Stimulated activated CD4-positive, alpha-beta T cell treated with anti-CD3 and anti-CD28 coated beads, Interleukin-1b, Interleukin-23, amount 100 ng/mL, for 24 hours (primary cell): ENCODE measurements around the gene CCDC88C.
"Not testable (repeated sequence)": the region's sequence is repeated elsewhere in the genome, so short reads cannot be mapped to it uniquely, and the experiment has no call there.

Experiments
- DNase-seq, 4 experiments: peaks; one replicate each; pipeline ENCODE4 v3.0.0-alpha.2; 2020; ENCODE audit warnings: low read depth in 4 of 4, low spot score in 1 of 4

The CCDC88C gene

DNA sequence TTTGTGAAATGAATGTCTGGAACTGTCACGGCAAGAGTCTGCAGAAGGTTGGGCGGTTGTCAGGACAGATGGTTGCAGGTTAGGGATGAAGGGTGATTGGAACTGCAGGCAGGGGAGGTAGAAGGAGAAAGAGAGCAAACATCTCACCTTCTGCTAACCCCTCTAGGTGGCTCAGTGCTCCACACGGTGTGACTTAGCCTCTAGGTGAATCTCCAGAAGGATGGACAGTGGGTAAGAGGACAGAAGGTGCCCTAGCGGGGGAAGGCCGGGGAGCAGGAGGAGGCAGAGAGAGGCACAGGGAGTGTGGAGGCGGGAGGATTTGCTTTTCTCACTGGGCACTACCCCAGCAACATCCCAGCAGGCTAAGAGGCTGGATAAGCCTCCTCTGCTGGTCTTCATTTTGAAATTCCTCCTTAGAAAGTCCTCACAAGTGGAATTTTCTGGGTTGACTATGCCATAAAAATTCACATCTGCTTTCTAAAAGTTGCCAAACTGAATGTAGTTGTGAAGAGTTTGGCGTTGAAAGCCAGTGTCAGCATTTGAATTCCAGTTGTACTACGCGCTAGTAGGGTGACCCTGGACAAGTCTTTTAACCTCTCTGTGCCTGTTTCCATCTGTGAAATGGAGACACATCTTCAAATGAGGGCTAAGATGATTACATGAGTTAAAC, 162.5 kb downstream of the CCDC88C start:
- DNase-seq = no peak

DNA sequence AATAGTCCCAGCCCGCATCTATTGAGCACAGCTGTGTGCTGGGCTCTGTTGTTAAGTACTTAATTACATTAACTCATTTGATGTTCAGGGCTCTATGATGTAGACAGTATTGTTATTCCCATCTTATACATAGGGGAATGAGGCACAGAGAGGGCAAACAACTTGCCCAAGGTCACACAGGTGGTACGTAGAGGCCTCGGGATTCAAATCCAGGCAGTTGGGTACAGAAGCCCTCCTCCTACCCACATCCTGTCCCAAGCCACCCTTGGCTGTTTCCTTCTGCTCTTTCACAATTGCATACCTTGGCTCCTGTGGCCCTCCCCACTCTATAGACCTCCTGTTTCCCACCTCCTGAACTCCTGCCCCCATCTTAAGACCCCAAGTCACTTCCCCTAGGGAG, 163.2 kb downstream of the CCDC88C start:
- DNase-seq = no peak

DNA sequence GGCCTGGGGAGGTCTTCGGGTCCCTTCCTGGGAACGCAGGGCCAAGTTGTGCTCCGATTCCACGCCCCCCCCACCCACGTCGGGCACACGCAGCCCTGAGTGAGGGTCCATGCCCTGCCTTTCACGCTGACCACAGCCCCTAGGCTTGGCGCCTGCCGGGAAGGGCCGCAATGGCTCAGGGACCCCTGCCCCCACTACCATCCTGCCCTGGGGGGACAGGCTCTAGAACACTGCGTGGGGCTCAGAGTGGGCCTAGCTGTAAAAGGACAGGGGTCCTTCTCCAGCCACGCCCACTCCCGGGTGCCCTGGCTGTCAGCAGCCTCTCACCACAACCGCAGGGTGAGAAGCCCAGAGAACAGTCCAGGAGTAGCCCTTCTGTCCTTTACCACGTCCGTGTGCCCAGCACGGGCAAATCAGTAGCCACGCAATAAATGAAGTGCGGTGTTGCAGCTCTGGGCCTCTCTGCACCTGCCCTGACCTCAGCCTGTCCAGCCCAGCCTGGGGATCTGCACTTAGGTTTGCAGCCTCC, 163.8 kb downstream of the CCDC88C start:
- DNase-seq = no peak

DNA sequence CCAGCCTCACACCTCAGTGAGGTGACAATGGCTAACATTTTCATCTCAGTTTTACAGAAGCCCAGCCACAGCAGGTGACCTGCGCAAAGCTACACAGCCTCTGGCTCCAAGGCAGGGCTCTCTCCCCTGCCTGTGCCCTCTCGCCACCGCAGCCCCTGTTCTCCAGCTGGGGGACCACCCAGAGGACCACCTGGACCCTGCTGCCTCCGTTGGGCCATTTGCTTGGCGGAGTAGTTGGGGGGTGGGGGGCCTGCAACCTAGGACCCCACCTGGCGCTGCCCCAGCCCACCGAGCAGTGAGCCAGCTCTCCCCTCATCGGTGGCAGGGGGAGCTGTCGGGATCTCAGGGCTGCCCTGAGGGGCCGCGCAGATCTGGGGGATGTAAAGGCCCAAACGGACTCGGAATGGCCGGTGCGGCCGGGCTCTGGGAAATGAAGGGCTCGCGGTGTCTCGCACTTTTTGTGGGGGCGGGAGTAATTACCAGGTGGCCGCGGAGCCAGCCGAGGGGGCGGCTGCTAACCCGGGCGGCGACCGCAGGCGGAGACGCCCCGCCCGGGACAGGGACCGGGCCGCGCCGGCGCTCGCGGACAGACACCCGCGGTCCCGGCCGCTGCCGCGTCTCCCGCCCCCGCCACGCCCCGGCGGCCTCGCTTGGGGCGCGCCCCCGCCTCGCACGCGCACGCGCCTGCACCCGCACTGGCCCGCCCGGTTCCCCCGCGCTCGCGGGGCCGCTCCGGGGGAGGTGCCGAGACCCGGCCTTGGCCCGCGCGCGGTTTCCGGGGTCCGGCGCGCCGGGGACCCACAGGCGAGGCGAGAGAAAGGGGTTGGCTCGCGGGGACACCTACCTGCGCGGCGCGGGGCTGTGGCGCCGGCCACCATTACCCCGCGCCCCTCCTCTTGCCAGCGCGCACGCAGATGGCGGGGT, 164.5 kb downstream of the CCDC88C start:
- DNase-seq = no peak

DNA sequence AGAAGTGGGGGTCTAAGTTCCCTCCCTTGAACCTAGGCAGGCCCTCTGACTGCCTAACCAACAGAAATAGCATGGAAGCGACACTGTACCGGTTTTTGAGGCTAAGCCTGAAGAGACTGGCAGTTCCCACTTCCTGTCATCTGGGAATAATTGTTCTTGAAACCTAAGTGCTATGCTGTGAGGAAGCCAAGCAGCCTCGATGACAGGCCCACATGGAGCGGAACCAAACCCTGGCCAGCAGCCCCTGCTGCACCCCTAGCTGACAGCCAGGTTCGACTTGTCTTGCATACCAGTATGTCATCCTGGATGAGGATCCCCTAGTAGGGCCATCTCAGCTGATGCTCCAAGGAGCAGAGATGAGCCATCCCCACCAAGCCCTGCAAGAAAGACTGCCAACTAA, 166.7 kb downstream of the CCDC88C start:
- no peak for DNase-seq

DNA sequence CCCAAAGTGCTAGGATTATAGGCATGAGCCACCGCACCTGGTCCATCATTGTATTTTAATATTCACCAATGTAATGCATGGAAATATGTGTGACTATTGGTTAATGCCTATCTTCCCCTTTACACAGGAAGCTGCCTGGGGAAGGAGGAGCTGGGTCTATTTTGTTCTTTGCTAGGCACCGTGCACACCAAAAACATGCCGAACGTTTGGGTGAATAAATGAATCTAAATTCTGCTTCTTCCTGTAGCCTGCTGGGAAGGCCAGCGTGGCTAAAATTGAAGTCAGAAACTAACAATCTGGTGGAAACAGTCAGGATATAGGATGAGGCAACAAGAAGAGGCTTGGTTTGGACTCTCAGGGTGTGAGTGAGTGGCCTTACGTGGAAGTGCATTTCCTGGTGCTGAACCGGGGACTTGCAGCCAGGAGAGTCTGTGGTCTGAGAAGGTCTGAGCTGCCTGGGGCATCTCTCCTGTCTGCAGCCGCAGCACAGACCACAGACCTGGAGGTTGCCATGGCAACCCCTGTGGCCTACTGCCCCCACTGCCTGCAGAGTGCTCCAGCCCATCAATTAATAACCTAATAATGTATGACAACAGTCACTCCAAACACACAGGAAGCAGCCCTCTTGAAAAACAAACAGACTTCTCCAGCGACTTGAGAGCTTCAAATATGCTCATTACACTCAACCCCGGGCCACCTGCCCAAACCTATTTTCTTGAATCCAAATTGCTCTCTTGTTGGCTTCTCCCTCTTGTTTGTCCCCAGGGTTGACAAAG, 167.6 kb downstream of the CCDC88C start:
- DNase-seq = no peak

DNA sequence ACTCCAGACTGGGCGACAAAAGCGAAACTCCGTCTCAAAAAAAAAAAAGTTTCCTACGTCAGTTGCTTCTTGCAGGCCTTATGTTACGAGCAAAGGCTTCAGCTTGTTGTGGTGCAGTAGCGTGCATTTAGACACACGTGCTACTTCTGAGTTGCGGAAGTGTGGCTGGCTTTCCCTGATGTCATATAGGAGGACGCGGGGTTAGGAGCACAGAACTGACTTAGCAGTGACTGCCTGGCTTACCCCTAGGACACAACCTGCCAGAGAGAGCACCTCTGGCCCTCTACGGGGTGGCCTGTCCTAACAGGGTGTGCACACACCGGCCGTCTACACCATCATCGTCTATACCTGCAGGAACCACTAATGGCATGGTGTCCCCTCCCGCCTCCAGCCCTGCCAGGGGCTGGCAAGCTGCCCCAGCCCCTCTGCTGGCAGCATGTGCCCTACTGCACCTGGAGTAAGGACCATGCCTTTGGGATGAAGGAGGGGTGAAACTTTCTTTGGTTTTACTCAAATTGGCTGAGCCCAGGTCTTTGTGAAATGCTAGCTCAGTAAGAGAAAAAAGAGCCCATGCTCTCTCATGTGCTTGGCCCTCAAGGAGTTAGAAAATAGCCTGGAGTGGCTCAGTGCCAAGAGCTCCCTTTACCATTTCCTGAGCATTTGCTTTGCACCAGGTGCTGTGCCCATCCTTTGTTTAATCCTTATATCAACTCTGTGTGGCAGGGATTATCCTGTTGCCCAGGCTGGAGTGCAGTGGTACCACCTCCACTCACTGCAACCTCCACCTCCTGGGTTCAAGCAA, 171.4 kb downstream of the CCDC88C start:
- peak in 2 of 4 experiments; percentile 47 to 59 for DNase-seq

DNA sequence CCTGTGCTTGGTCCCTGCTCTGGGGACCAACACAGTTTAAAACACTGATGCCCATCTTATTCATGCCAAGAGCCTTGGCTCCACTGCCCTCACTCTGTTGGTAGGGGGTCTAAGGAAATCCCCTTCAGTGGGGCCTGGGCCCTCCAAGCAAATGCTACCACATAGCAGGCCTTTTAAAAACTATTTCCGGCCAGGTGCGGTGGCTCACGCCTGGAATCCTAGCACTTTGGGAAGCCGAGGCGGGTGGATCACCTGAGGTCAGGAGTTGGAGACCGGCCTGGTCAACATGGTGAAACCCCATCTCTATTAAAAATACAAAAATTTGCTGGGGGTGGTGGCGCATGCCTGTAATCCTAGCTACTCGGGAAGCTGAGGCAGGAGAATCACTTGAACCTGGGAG, 172.0 kb downstream of the CCDC88C start:
- DNase-seq = not testable (repeated sequence)

DNA sequence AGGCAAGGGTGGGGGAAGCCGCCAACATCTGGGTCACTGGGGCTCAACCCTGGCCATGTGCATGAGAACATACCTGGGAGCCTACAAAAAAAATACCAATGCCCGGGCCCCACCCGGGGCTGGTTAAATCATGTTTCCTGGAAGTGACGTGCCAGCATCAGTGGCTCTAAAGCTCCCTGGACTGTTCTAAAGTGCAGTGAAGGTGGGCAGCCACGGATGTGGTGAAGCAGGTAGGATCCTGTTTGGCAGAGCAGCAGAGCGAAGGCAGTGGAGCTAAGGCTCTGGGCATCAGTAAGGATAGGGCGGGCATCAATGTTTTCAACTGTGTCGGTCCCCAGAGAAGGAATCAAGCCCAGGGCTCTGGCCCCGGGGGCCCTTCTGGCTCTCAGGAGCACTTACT, 172.6 kb downstream of the CCDC88C start:
- DNase-seq = peak in 1 of 4 experiments; percentile 50

DNA sequence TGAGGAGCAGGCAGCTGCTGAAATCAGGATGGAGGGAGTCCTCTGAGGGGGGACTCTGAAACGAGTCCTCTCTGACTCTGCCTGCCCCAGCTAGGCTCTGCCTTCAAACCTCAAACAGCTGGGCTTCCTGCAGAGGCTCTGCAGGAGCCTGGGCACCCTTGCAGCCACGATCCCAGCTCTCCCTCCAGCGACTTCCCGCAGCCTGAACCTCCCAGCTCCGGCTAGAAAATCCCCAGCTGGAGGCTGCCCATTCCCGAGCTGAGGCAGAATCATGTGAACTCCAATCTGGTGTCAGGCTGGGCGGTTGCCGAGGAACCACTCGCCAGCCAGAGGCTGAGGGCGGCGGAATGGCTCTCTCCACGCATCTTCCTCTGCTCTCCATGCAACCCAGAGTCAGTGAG, 173.1 kb downstream of the CCDC88C start, which contains the start of gene GPR68:
TSS of gene GPR68 (minus strand) at position 204 of the 401 bp plus-strand sequence. CDS start 9,654 bp downstream, outside the sequence.
- DNase-seq = no peak

DNA sequence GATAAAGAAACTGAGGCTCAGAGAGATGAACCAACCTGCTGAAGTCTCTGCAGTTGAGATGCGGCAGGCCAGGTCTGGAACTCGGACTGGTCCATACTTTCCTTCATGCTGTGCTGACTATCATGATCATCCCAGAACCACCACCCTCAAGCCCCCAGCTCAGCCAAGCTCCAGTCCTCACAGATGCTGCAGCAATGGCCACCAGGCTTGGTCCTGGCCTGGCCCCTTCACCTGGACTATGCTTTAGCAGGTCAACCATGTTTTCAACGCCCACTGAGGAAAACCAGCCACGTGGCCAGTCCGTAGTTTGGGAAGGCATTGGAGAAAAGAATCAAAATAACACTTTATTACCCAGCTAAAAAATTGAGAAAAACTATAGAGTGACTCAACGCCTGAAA, 174.5 kb downstream of the CCDC88C start:
- no peak for DNase-seq

DNA sequence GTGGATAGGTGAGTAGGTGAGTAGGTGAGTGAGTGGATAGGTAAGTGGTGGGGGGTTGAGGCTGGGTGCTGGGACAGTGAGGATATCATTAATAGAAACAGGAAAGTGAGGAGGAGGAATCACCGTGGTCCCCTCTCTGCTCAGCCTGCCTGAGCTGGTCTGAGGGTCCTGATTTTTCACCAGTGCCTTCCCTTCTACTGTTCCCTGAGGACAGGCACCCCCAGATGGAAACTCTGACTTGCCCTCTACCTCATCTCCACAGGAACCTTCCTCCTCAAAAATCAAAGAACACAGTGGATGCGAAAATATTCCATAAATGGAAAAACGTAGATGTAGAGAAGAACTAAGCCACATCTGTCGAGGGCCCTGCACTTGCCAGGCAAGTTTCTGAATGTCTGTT, 175.0 kb downstream of the CCDC88C start:
- no peak for DNase-seq

DNA sequence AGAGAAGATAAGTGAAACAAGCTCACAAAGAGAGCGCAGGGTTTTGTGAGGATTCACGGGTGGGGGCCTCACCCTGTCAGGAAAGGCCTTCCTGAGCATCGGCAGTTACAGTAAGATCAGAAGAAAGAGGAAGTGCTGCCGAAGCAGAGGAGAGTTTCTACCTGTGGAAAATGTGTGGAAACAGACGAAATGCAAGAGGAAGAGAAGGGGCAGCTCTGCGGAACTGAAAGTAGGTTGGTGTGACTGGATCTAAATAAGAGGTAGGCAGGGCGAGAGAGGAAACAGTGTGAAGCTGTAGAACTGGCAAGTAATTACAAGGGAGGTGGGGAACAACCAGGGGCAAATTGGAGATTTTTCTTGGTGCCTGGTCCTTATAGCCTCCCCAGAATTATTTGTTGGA, 175.8 kb downstream of the CCDC88C start:
- no peak for DNase-seq

DNA sequence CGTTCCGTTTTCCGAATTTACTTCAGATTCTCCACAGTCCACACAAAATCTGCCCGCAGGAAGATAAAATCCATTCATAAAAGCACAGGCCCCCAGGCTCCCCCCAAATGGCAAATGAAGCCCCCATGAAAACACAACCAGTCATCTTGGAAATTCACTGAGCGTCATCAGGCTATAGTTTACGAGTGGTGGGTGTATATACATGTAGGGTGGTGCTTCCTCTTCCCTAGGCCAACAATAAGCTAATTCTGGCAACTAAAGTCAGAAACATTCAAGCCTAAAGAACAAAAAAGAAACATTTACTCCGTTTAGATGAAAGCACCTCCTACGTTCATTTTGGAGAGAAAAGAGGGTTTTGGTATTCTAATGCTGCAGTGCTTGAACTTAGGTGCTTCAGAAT, 179.0 kb downstream of the CCDC88C start:
- no peak for DNase-seq

DNA sequence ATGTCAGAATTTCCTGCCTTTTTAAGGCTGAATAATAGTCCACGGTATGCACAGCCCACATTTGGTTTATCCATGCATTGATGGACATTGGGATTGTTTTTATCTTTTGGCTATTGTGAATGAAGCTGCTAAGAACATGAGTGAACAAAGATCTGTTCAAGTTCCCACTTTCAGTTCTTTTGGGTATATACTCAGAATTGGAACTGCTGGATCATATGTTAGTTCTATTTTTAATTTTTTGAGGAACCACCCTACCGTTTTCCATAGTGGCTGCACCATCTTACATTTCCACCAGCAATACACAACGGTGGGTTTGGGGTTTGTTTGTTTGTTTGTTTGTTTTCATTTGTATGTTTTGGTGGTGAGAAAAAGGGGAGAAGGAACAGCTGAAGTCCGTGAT, 179.5 kb downstream of the CCDC88C start:
- no peak for DNase-seq

DNA sequence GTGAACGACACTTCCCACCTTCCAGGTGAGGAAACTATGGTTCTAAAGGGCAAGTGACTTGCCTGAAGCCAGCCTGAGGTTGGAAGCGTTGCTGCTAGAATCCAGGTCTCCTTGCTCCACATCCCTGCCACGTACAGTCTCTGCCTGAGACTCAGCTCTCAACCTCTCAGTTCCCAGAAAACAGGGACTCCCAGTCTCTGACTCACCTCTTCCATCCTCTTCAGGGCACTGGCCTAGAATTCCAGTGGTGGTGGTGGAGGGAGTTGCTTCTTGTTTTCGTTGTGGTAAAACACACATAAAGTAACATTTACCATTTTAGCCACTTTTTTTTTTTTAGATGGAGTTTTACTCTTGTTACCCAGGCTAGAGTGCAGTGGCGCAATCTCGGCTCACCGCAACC, 180.4 kb downstream of the CCDC88C start:
- DNase-seq = no peak

DNA sequence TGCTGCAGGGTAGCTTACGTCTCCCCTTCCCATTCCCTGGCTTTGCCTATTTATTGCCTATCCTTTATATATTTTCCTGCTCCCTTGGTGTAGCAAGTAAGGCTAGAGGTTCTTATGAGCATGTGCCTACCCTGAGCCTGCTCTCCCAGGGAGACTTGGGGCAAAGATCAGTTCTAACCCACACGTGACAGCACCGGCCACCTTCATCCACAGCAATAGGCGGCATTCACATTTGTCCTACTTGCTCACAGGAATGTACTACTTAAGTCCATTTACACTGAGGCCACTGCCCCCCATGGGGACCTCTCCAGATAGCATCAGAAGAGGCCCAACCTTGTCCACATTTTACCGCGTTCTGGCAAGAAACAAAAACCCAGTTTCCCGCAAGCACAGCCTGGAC, 181.8 kb downstream of the CCDC88C start:
- no peak for DNase-seq

DNA sequence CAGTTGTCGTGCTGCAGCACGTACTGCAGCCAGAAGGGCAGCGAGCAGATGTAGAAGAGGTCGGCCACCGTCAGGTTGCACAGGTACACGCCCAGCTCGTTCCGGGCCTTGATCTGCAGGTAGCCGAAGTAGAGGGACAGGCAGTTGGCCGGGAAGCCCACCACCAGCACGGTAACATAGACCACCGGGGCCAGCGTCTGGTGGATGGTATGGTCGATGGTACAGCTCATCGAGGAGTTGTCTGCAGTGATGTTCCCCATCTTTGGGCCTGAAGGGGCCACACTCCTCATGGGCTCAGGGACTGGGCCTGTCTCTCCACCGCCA, 182.9 kb downstream of the CCDC88C start:
- DNase-seq = no peak

DNA sequence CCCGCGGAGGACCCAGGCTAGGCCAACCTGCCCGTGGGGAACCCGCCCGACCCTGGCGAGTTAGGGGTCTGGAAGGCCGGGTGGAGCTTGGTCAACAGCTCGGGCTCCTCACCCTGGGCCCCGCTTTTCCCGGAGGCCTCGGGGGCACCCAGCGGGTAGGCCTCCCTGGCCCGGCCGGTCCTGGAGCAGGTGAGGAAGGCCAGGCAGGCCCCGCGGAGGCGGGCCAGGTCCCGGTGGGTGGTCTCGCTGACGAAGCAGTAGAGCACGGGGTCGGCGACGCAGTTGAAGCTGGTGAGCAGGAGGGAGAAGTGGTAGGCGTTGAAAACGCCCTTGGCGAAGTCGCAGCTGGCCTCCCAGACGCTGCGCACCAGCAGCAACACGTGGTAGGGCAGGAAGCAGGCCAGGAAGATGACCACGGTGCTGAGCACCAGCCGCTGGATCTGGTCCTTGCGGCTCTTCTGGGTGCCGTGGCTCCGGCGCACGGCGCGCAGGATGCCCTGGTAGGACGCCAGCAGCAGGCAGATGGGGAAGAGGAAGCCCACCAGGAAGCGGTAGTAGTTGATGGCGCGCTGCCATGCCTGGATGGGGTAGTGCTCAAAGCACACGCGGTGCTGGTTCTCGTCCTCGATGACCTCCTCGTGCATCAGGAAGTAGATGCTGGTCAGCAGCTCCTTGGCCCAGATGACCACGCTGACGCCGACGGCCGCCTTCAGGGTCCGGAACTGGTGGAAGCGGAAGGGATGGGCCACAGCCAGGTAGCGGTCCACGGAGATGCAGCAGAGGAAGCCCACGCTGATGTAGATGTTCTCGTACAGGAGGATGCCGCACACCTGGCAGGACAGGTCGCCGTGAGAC, 183.5 kb downstream of the CCDC88C start:
- DNase-seq = no peak

DNA sequence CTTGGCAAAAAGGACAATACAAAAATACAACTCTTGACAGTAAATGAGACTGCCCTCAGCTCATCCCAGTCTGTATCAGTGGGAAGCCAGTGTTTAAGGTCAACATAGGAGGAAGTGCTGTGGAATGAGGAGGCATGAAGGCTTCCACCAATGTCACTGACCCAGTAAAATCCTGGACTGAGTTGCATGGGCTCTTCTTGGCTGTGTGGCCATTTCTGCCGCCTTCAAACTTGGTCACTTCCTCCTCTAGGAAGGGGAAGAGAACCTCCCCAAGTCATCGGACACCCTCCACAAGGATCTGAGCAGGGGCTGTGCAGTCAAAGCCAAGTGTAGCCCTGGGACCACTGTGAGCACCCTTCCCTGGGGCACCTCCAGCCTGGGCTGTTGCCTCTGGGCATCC, 185.0 kb downstream of the CCDC88C start:
- no peak for DNase-seq
